ENCODE results near the gene ZBTB8A.
"Not testable (repeated sequence)": the region's sequence is repeated elsewhere in the genome, so short reads cannot be mapped to it uniquely, and the experiment has no call there.

Gene ZBTB8A

GRCh38 chr1:32626176-32626575, 86.9 kb downstream of the ZBTB8A start:
- Histone ChIP-seq H3K9me3 (ENCODE audit: control insufficient read depth, low read length) (no peaks in the 10 kb centered on the region), H2AFZ (no peak overlapping the region), H3K27me3 (ENCODE audit: control insufficient read depth, insufficient read depth, low read length) (no peaks in the 10 kb centered on the region), H3K36me3 (ENCODE audit: control insufficient read depth, insufficient read depth, low read length) (no peaks in the 10 kb centered on the region), H3K79me2 (no peaks in the 10 kb centered on the region), H3K4me2 (ENCODE audit: low read length) (no peak overlapping the region), H3K4me1 (no peaks in the 10 kb centered on the region), H3K27ac (no peak overlapping the region), H3K4me3 (ENCODE audit: low read depth, low read length) (no peak overlapping the region), H3K9ac (no peak overlapping the region)
- no peak for TF ChIP-seq CTCF (IDR thresholded peaks at IDR 0.05)

- H3K4me2 ChIP-seq (ENCODE audit: low read length), result no peak overlapping the region
- H3K27ac ChIP-seq, result no peak overlapping the region
- TF ChIP-seq CTCF (IDR thresholded peaks at IDR 0.05), result no peak
- no peaks in the 10 kb centered on the region for H3K4me1 ChIP-seq
- H2AFZ ChIP-seq, result no peak overlapping the region
- H3K27me3 ChIP-seq (ENCODE audit: control insufficient read depth, insufficient read depth, low read length), result no peaks in the 10 kb centered on the region
- H3K79me2 ChIP-seq, result no peaks in the 10 kb centered on the region
- no peaks in the 10 kb centered on the region for H3K9me3 ChIP-seq (ENCODE audit: control insufficient read depth, low read length)
- no peak overlapping the region for H3K9ac ChIP-seq
- H3K36me3 ChIP-seq (ENCODE audit: control insufficient read depth, insufficient read depth, low read length), result no peaks in the 10 kb centered on the region
- H3K4me3 ChIP-seq (ENCODE audit: low read depth, low read length), result no peak overlapping the region
These were observed 88.5 kb downstream of the ZBTB8A start for GRCh38 chr1:32627596-32628162.

GRCh38 chr1:32630173-32630572, 90.9 kb downstream of the ZBTB8A start:
- not testable (repeated sequence) for H3K27ac ChIP-seq; H3K9ac ChIP-seq; H3K36me3 ChIP-seq (ENCODE audit: control insufficient read depth, insufficient read depth, low read length)

GRCh38 chr1:32632829-32633228, 93.6 kb downstream of the ZBTB8A start:
- H3K9ac ChIP-seq, result no peak overlapping the region
- no peaks in the 10 kb centered on the region for H3K79me2 ChIP-seq
- TF ChIP-seq CTCF (IDR thresholded peaks at IDR 0.05), result no peak

More at GRCh38 chr1:32630173-32630572, 90.9 kb downstream of the ZBTB8A start:
- not testable (repeated sequence) for H2AFZ ChIP-seq; H3K79me2 ChIP-seq; H3K4me2 ChIP-seq (ENCODE audit: low read length); H3K4me3 ChIP-seq (ENCODE audit: low read depth, low read length); H3K4me1 ChIP-seq; H3K27me3 ChIP-seq (ENCODE audit: control insufficient read depth, insufficient read depth, low read length); H3K9me3 ChIP-seq (ENCODE audit: control insufficient read depth, low read length)

DNA sequence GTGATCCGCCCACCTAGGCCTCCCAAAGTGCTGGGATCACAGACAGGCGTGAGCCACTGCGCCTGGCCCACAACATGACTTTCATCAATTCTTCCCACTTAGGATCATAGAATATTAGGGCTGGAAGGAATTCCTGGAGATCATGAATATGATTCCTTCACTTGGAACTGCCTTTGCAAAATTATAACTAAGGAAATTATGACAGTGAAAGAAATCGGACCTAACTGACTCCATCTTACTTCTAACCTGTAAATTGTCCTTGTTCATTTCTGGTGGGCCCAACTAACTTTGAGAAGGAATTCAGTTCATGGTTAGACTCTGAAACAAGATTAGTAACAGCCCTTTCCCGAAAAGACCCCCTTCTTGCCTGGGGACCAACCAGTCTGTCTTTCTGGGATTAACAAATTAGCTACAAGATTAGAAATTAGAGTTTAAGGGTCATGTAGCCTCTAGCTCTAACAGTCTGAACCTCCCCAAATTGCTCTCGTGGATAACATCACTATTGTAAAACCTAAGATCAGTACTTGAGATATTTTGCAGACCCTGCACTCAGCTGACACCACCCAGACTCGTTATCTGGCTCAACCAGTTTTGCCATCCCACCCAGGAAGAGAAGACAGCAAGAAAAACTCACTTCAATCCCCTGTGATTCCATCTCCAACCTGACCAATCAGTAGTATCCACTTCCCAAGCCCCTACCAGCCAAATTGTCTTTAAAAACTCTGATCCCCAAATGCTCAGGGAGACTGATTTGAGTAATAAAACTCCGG, 96.5 kb downstream of the ZBTB8A start:
- TF ChIP-seq CTCF (IDR thresholded peaks at IDR 0.05), result no peak
- Histone ChIP-seq H3K9me3 (ENCODE audit: control insufficient read depth, low read length) (no peaks in the 10 kb centered on the region), H3K79me2 (peaks cover 3% of the 10 kb centered on the region), H3K4me1 (no peaks in the 10 kb centered on the region), H3K4me2 (ENCODE audit: low read length) (no peak overlapping the region), H3K4me3 (ENCODE audit: low read depth, low read length) (no peak overlapping the region), H2AFZ (no peak overlapping the region), H3K27ac (no peak overlapping the region), H3K36me3 (ENCODE audit: control insufficient read depth, insufficient read depth, low read length) (no peaks in the 10 kb centered on the region), H3K9ac (no peak overlapping the region), H3K27me3 (ENCODE audit: control insufficient read depth, insufficient read depth, low read length) (no peaks in the 10 kb centered on the region)

More at GRCh38 chr1:32632829-32633228, 93.6 kb downstream of the ZBTB8A start:
- Histone ChIP-seq H3K36me3 (ENCODE audit: control insufficient read depth, insufficient read depth, low read length) (no peaks in the 10 kb centered on the region), H3K27ac (no peak overlapping the region), H3K4me1 (no peaks in the 10 kb centered on the region), H3K9me3 (ENCODE audit: control insufficient read depth, low read length) (no peaks in the 10 kb centered on the region), H3K4me2 (ENCODE audit: low read length) (no peak overlapping the region), H2AFZ (no peak overlapping the region), H3K4me3 (ENCODE audit: low read depth, low read length) (no peak overlapping the region), H3K27me3 (ENCODE audit: control insufficient read depth, insufficient read depth, low read length) (no peaks in the 10 kb centered on the region)

Measured in parathyroid adenoma (tissue), 2 donors.